ENCODE measurements around the gene RELA. TPM values are rescaled to one million over a fixed set of nuclear protein-coding genes. Genes with fewer than 3 reads are reported as not detected.

The RELA gene
- total and polyA plus RNA-seq, 2 of the 13 experiments (the other 11 are each of a cell fraction or from before 2014, with no cell fraction given): 21.4 to 40.5 TPM

- TF ChIP-seq HOXA9 (CRISPR knock-in tag; IDR thresholded peaks at IDR 0.05; ENCODE audit: borderline replicate concordance): no peak
- TF ChIP-seq ZNF792 (CRISPR knock-in tag; IDR thresholded peaks at IDR 0.05): no peak
- no peak for TF ChIP-seq HES4 (CRISPR knock-in tag; IDR thresholded peaks at IDR 0.05; ENCODE audit: borderline replicate concordance)
- TF ChIP-seq TBX3 (IDR thresholded peaks at IDR 0.05; ENCODE audit: borderline replicate concordance): no peak
- peak; percentile 57; the same call in 1 of the 2 replicates for TF ChIP-seq ZNF281 (CRISPR knock-in tag; IDR thresholded peaks at IDR 0.05; ENCODE audit: borderline replicate concordance)
- no peak; the same call in 1 of the 2 replicates for TF ChIP-seq FOXK2 (IDR thresholded peaks at IDR 0.05)
- no peak for TF ChIP-seq RFX3 (CRISPR knock-in tag; IDR thresholded peaks at IDR 0.05)
- TF ChIP-seq RBM39 (IDR thresholded peaks at IDR 0.05; ENCODE audit: low read depth, low read length, poor library complexity, severe bottlenecking): no peak
These were observed 46.1 kb downstream of the RELA start (continued) for GRCh38 chr11:65616575-65617001.

DNA sequence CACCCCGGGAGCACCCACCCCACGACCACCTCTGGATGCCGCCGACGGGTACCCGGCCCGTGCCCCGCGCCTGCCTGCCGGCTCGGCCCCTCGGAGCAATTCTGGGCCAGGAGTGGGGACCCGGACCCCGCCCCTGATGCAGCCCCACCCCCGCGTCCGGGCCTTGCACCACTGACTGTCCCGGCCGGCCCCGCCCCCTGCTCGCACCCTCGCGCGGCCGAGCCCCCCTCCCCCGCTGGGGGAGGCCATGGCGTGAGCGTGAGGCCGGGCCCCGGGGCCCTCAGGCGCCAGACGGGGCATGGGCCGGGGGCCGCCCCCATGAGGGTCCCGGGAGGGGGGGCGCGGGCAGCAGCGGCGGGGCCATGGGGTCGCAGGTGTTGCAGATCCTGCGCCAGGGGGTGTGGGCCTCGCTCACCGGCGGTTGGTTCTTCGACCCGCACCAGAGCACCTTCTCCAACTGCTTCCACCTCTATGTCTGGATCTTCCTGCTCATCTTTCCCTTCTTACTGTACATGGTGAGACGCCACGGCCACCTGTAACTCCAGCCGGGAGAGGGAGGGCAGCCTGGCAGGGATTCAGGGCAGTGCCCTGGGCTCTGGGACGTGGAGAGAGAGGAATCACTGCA lies 46.7 kb downstream of the RELA start:
- peak overlapping the region; percentile 92 for H3K27ac ChIP-seq (ENCODE audit: extremely low read length, insufficient read depth, low read length)
- POLR2A ChIA-PET: interaction anchor here (0.7 to 4.3 kb wide), 40 partner anchors 9 to 436 kb away, joined by 3 to 48 read pairs (median 5); partner anchors contain the start of genes CCDC85B, CFL1, KAT5 and MALAT1
- 0% methylated on average over 9 of the region's 50 CpGs for WGBS (ENCODE audit: low lambda C conversion rate)
- peak overlapping the region; percentile 88 for H3K9ac ChIP-seq (ENCODE audit: insufficient read depth, low read depth, low read length)
- CTCF ChIA-PET (ENCODE audit: low intra/inter-chr PET ratio, low total read pairs): no interaction called here
- ATAC-seq: peak; percentile 7
- H2AFZ ChIP-seq (ENCODE audit: low read length): no peak overlapping the region
- in situ Hi-C loops (cut with HindIII; ENCODE audit: extremely low pct_ligation_motif_present, low pct_unique_long_range_greater_than_20kb): no loop called here
- peak; percentile 47 for DNase-seq (ENCODE audit: low spot score)
- H3K4me3 ChIP-seq (replicated peaks in 1 of 3; ENCODE audit: insufficient read depth in 1 of 3, low read depth in 2 of 3, low read length in 3 of 3): peak overlapping the region; percentile 86 to 90 (median 87)
- peaks cover 23% of the 10 kb centered on the region; the same call in 1 of the 2 replicates for H4K20me1 ChIP-seq (ENCODE audit: insufficient read depth, low read length)
- peaks cover 53% of the 10 kb centered on the region for H3K79me2 ChIP-seq (ENCODE audit: insufficient read depth, low read length)
- intact Hi-C loops (cut with micrococcal nuclease; ENCODE audit: unreplicated experiment): no loop called here
- peak overlapping the region; percentile 77 for H3K4me2 ChIP-seq (ENCODE audit: low read depth, low read length)
- no peaks in the 10 kb centered on the region; a peak in 1 of 5 replicates for H3K27me3 ChIP-seq (ENCODE audit: control insufficient read depth in 1 of 2, insufficient read depth in 2 of 2, low read length in 2 of 2)
- BruUV-seq (replicated peaks): no TSS peak
- FAIRE-seq: no peak
- no peaks in the 10 kb centered on the region for H3K9me3 ChIP-seq (ENCODE audit: low read length)
- H3K4me1 ChIP-seq (ENCODE audit: insufficient read depth, low read length): peaks cover 39% of the 10 kb centered on the region
- H3K36me3 ChIP-seq (replicated peaks in 1 of 2; ENCODE audit: control insufficient read depth in 1 of 2, insufficient read depth in 2 of 2, low read length in 2 of 2): peaks cover 15 to 35% of the 10 kb centered on the region in 2 experiments; a peak in 4 of 5 replicates
- TF ChIP-seq JUND (CRISPR knock-in tag; IDR thresholded peaks at IDR 0.05) (peak; percentile 13; the same call in 1 of the 2 replicates), ETV5 (CRISPR knock-in tag; IDR thresholded peaks at IDR 0.05; ENCODE audit: borderline replicate concordance) (no peak; the same call in 1 of the 2 replicates), TGIF2 (CRISPR knock-in tag; IDR thresholded peaks at IDR 0.05) (peak; percentile 49; the same call in 1 of the 2 replicates), MEIS2 (CRISPR knock-in tag; IDR thresholded peaks at IDR 0.05) (no peak), ZNF12 (CRISPR knock-in tag; IDR thresholded peaks at IDR 0.05) (0 out of 2 replicates have a peak, but pooled peaks have one; percentile 19), EEA1 (CRISPR knock-in tag; IDR thresholded peaks at IDR 0.05; ENCODE audit: borderline replicate concordance) (0 out of 2 replicates have a peak, but pooled peaks have one; percentile 32), ZKSCAN8 (CRISPR knock-in tag; IDR thresholded peaks at IDR 0.05; ENCODE audit: borderline replicate concordance) (no peak), ZFP36L2 (CRISPR knock-in tag; IDR thresholded peaks at IDR 0.05) (no peak), TERF1 (CRISPR knock-in tag; IDR thresholded peaks at IDR 0.05) (0 out of 2 replicates have a peak, but pooled peaks have one; percentile 20), ARNTL (CRISPR knock-in tag; IDR thresholded peaks at IDR 0.05) (no peak)
- TF ChIP-seq, protein P1, sequence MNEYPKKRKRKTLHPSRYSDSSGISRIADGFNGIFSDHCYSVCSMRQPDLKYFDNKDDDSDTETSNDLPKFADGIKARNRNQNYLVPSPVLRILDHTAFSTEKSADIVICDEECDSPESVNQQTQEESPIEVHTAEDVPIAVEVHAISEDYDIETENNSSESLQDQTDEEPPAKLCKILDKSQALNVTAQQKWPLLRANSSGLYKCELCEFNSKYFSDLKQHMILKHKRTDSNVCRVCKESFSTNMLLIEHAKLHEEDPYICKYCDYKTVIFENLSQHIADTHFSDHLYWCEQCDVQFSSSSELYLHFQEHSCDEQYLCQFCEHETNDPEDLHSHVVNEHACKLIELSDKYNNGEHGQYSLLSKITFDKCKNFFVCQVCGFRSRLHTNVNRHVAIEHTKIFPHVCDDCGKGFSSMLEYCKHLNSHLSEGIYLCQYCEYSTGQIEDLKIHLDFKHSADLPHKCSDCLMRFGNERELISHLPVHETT (CRISPR knock-in tag; conservative IDR thresholded peaks at IDR 0.05): 0 out of 2 replicates have a peak, but pooled peaks have one; percentile 0

All from HepG2 (cell line).